ENCODE measurements around the gene KCNIP1.

Gene KCNIP1

DNA sequence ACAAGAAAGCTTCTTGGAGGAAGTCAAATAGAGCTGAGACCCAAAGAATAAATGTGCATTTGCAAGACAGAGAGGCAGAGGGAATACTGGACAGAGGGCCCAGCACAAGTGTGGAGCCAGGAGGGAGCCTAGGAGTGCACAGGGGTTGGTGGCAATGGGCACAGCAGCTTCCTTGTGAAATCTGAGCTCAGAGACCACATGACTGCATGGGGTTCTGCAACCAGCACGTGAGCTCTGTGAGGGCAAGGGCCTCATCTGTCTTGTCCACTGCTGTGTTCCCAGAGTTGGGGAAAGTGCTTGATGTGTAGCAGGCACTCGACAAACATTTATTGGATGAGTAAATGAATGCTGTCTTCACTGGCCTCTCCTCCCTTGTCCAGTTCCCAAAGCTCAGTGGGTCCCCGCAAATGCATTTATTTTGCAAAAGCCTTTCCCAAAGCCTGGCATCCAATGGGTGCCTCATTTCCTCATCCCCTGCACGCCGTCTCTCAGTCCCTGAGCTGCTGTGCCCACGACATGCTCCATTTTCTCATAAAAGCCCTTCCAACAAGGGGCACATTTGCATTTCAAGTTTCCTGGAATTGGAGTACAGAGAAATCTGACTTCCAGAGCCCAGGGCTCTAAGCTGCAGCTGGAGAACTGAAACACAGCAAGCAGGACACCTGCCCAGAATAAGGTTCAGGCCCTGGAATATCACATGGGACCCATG lies 58.5 kb downstream of the KCNIP1 start:
- no peak for DNase-seq (ENCODE audit: extremely low read depth in 1 of 2, low read depth in 1 of 2)

GRCh38 chr5:170562875-170563228 lies 59.0 kb downstream of the KCNIP1 start:
- no peak for DNase-seq (ENCODE audit: extremely low read depth in 1 of 2, low read depth in 1 of 2)

- DNase-seq (ENCODE audit: extremely low read depth in 1 of 2, low read depth in 1 of 2) = no peak
Measured at GRCh38 chr5:170563824-170564567, 60.2 kb downstream of the KCNIP1 start.

GRCh38 chr5:170565072-170565471 lies 61.3 kb downstream of the KCNIP1 start:
- no peak for DNase-seq (ENCODE audit: extremely low read depth in 1 of 2, low read depth in 1 of 2)

- DNase-seq (ENCODE audit: extremely low read depth in 1 of 2, low read depth in 1 of 2) = no peak
Measured at GRCh38 chr5:170569101-170569500, 65.3 kb downstream of the KCNIP1 start.

GRCh38 chr5:170570476-170570875 lies 66.7 kb downstream of the KCNIP1 start:
- DNase-seq (ENCODE audit: extremely low read depth in 1 of 2, low read depth in 1 of 2) = no peak

DNA sequence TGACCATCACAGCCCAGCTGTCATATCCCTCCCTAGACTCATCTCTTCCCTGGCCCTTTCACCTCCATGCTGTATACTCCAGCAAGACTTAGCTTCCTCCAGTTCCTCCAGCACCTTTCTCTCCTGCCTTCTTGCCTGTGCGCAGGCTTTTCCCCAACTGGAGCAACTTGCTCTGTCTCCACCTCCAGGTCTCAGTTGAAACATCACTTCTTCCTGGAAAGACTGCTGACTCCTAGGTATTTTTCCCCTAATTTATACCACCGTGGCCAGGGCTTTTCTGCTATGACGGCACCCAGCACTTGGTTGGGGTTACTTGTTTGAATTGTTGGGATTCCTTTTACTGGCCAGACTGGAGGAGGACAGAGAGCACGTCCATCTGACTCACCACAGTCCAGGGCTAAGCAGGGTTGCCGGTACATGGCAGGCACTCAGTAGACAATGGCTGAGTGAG lies 67.5 kb downstream of the KCNIP1 start:
- DNase-seq (ENCODE audit: extremely low read depth in 1 of 2, low read depth in 1 of 2) = no peak

DNA sequence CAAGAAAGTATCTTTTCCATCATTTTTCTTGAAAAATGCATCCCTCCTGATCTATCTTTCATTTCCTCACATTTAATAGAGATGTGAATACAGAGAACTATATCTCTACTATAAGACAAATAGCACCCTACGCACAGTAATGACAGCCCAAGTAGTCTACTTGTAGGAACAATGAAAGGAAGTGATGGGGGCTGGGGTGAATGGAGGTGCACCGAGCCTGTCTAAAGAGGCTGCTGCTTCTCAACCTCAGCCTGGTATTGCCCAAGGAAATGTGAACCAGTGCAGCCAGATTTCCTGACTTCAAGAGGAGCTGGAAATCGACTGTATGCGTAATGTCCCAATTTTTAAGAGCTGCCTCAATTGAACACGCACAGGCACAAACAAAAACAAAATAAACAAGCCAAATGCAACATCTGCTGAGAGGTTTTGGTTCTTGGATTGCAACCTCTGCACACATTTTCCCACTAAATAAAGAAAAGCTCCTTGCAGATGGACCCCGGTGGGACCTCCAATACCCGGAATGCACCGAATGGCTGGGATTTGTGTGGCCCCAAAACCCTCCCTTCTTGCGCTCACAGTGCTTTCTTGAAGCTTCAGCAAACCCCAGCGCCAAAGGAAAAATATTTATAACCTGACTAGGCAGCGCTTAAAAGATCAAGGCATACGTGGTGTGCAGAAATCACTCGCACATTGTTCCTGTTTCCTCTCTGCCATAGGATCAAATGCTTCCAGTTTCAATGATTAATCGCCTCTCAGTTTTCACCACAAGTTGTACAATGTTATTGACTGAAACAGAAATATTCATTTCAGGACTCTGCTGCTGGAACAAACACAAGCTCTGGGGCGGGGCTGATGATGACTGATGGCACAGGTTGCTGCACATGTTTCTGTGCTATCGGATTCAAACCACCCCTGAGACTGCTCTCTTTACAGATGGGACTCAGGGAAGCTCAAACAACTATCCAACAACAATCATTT lies 68.3 kb downstream of the KCNIP1 start:
- peak; percentile 46 to 78 for DNase-seq (ENCODE audit: extremely low read depth in 1 of 2, low read depth in 1 of 2)

GRCh38 chr5:170573114-170573513 lies 69.3 kb downstream of the KCNIP1 start:
- no peak for DNase-seq (ENCODE audit: extremely low read depth in 1 of 2, low read depth in 1 of 2)

DNA sequence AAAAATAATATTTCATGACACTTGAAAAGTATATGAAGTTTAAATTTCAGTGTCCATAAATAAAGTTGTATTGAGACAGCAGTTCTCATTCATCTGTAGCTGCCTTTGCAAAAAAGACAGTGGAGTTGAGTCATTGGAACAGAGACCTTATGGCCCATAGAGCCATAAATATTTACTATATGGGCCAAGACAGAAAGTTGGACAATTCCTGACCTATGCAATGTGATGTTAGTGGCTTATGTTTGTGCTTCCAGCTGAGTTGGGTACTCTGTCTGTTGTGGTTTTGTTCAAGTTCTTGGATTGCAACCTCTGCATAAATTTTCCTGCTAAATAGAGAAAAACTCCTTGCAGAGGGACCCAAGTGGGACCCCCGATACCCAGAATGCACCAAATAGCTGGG lies 69.8 kb downstream of the KCNIP1 start:
- no peak for DNase-seq (ENCODE audit: extremely low read depth in 1 of 2, low read depth in 1 of 2)

DNA sequence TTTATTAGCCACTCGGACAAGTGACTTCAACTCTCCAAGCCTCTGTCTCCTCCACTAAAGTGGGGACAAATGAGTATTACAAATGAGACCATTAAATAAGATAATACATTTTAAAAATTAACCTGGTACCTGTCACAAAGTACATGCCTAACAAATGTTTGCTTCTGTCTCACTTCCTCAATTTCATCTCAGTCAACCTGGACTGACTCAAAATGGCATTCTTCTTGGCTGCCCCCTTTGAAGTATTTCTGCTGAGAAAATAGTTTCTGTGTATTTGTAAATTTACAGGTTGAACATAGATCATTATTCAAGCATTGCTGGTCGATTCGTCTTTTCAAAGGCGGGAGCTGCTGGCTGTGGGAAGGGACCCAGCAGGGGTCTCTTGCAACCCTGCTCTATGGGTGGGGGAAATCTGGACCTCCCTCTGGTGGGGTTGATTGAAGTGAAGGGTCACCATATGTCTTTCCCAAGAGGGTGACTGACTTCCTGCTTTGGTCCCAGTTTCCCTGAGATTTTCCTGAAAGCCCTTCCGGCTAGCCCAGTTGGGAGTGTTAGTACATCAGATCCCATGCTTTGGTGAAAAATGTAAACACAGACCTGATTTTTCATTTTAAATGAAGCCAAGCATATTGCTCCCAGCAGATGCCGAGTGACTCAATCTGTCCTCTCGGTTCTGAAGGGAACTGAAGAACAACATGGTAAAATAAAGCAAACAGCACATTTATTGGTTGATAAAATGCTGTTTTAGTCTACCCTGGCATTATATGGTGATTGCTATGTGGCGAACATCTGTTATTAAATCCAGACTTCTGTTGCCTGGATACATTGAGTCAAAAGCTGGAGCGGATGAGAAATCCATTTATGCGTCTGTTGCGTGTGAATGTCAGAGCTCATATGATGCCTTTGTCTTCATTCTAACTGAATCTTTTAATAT lies 73.0 kb downstream of the KCNIP1 start:
- no peak for DNase-seq (ENCODE audit: extremely low read depth in 1 of 2, low read depth in 1 of 2)

GRCh38 chr5:170579601-170580000 lies 75.8 kb downstream of the KCNIP1 start:
- DNase-seq (ENCODE audit: extremely low read depth in 1 of 2, low read depth in 1 of 2) = no peak

DNA sequence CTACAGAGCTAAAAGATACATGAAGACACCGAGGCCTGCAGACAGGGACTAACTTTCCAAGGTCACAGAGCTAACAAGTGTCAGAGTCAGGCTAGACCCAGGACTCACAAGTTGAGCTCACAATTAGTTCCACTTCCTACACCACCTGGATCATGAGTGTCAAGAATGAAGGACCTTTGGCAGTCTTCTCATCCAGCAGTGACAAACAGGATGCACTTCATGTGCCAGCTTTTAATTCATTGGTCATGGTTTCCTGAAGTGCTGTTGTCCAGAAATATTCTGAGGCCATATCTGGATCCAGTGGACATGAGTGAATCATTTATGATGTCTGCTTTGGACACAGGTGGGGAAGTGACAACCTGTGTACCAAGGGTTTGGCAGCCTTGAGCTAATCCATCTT lies 77.4 kb downstream of the KCNIP1 start:
- DNase-seq (ENCODE audit: extremely low read depth in 1 of 2, low read depth in 1 of 2) = no peak

GRCh38 chr5:170582644-170583330 lies 79.0 kb downstream of the KCNIP1 start:
- DNase-seq (ENCODE audit: extremely low read depth in 1 of 2, low read depth in 1 of 2) = no peak

DNA sequence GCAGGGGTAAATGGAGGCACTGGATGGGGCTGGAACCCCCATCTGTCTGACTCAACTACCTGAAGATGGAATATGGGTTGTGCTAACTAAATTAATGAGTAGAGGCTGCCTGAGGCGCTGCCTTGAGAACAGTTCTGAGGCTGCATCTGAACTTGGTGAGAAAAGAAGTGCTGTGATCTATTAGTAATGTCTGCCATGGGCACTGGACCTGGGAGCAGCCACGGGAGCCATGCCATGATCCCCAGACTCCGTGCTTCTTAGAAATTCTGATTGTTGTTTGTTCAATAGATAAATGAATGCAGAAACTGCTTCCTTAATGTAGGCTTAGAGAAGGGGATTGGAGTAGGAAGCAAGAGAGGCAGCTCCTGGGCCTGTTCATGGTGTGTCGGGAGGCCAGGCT lies 80.2 kb downstream of the KCNIP1 start:
- no peak for DNase-seq (ENCODE audit: extremely low read depth in 1 of 2, low read depth in 1 of 2)

DNA sequence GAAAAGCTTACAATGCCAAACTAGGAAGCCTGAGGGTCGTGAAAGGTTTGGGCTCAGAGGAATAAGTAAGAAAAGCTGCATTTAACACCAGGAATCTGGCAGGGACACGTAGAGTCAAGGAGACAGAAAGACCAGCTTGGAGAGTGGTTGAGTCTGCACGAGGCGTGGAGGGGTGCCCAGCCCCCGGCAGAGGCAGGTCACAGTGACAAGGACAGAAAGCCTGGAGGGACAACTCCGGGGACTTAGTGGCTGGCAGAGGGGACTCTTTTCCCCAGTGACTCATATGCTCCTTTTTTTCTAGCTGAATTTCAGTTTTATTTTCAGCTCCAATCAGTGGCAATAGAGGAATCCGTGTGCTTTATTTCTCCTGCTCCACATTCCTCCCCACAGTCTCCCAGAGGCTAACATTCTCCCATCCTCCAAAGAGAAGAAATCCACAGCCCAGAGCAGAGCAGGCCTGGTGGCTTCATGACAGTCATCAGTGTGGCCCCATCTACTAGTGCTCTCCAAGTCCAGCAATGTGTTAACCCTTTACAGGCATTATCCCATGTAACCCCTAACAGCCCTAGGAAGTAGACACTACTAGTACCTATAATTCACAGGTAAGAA lies 80.7 kb downstream of the KCNIP1 start:
- DNase-seq (ENCODE audit: extremely low read depth in 1 of 2, low read depth in 1 of 2) = no peak

GRCh38 chr5:170585273-170585948 lies 81.6 kb downstream of the KCNIP1 start:
- DNase-seq (ENCODE audit: extremely low read depth in 1 of 2, low read depth in 1 of 2) = no peak

GRCh38 chr5:170587808-170588207 lies 84.0 kb downstream of the KCNIP1 start:
- no peak for DNase-seq (ENCODE audit: extremely low read depth in 1 of 2, low read depth in 1 of 2)

DNA sequence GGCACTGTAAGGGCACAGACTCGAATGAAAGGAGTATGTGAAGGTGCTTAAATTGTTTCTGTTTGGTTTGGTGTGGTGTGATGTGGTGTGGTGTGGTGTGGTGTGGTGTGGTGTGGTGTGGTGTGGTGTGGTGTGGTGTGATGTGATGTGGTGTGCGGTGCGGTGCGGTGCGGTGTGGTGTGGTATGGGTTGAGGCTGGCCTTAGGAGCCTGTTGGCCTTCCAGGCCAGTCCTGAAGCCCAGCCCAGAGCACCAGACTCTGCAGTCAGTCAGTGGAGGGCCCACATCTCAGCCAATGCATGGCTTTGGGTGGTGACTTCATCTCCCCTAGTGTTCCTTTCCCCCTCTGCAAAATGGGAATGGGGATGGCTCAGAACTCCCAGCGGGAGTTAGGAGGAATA lies 85.8 kb downstream of the KCNIP1 start:
- no peak for DNase-seq (ENCODE audit: extremely low read depth in 1 of 2, low read depth in 1 of 2)
